ENCODE measurements around the gene HTR3B.
"Not testable (repeated sequence)": the region's sequence is repeated elsewhere in the genome, so short reads cannot be mapped to it uniquely, and the experiment has no call there.

HTR3B gene, protein sequence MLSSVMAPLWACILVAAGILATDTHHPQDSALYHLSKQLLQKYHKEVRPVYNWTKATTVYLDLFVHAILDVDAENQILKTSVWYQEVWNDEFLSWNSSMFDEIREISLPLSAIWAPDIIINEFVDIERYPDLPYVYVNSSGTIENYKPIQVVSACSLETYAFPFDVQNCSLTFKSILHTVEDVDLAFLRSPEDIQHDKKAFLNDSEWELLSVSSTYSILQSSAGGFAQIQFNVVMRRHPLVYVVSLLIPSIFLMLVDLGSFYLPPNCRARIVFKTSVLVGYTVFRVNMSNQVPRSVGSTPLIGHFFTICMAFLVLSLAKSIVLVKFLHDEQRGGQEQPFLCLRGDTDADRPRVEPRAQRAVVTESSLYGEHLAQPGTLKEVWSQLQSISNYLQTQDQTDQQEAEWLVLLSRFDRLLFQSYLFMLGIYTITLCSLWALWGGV

GRCh38 chr11:113904379-113905101 lies at the start of gene HTR3B:
Gene HTR3B (plus strand): TSS chr11:113904796. CDS start chr11:113904934, 138 bp downstream.
- DNase-seq (ENCODE audit: low read depth in 1 of 2, low spot score in 1 of 2), result no peak

- no peak for DNase-seq (ENCODE audit: low read depth in 1 of 2, low spot score in 1 of 2)
Observed at GRCh38 chr11:113855803-113856202, 48.8 kb upstream of the HTR3B start.

DNA sequence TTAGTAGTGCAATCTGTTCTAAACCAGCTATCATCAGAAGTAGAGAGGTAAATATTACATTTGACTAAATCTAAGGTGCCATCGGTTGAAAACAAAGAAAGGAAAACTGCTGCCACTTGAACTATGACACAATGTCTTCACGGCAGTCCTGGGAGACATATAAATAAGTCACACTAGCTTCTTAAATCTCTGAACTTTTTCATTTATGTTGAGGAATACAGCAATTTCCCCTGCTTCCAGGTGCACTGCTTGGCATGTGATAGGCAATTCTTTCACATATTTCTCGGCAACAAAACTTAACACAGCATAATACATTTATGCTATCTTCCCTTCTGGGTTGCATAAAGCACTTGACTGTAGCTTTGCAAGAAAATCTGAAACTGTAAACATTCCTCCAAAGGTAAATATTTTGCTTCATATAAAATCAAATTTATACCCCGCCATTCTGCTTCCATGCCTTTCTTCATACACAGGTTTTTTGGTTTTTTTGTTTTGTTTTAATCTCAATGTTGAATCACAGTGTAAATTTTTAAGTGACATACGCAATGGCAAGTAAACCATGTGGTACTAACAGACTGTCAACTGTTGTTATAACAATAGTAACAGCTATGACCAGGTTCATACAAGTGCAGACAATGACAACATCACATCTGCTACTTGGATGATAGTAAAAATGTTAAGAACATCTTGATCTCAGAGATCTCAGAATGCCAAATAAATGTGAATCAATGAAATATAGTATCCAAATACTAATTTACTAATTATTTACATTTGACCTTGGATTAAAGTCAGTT lies 47.4 kb upstream of the HTR3B start:
- DNase-seq (ENCODE audit: low read depth in 1 of 2, low spot score in 1 of 2), result no peak

GRCh38 chr11:113859665-113860064 lies 44.9 kb upstream of the HTR3B start:
- DNase-seq (ENCODE audit: low read depth in 1 of 2, low spot score in 1 of 2), result no peak

- no peak for DNase-seq (ENCODE audit: low read depth in 1 of 2, low spot score in 1 of 2)
Observed at GRCh38 chr11:113862435-113862834, 42.2 kb upstream of the HTR3B start.

DNA sequence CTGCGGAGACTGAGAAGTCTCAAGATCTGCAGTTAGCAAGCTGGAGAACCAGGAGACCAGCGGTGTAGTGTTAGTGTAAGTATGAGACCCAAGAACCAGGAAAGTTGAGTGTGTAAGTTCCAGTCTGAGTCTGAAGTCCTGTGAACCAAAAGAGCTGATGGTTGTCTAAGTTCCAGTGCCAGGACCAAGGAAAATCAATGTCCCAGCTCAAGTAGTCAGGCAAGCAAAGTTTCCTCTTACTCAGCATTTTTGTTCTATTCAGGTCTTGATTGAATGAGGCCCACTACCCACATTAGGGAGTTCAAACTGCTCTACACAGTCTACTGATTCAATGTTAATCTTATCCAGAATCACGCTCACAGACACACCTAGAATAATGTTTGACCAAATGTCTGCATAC lies 40.2 kb upstream of the HTR3B start:
- no peak for DNase-seq (ENCODE audit: low read depth in 1 of 2, low spot score in 1 of 2)

- DNase-seq (ENCODE audit: low read depth in 1 of 2, low spot score in 1 of 2), result no peak
Observed at GRCh38 chr11:113865873-113866272, 38.7 kb upstream of the HTR3B start.

DNA sequence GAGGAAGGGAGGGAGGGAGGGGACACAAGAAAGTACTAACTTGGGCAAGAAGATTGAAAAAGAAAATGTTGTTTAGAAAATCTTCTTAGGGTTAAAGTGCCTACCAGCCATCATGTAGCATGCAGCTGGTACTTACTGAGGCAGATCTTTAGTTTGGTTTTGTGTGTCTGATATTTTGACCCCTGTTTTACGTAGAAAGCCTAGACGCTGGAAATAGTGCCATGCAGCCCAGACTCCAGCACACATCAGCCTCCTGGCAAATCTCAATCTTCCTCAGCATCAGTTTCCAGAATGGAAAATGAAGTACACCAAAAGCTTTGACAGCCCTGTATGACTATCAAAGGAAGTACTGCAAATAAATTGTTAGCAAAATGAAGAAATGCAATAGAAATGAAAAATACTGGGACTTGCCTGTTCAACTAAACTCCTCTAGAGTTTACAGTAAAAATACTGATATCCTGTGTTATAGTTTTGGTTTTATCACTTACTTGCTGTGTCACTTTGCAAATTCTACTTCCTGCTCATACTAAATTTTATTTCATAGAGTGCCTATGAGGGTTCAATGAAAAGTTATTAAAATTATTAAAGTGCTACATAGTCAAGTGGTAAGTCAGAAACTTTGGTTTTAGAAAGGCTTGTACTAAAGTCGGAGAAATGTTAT lies 36.6 kb upstream of the HTR3B start:
- DNase-seq (ENCODE audit: low read depth in 1 of 2, low spot score in 1 of 2), result no peak

DNA sequence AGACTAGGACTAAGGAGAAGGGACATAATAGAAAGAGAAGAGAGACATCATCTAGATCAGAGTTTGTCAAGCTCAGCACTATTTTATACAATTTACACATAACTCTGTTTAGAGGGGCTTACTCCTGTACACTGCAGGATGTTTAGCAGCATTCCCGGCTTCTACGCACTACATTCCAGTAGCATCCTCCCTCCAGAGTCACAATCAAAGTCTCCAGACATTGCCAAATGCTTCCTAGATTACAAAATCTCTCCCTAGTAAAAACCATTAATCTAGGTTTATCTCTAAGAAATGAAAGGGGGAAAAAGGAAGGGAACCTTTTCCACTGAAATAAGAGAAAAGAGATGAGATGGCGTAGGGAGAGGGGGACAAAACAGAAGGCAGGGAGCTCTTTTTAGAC lies 33.3 kb upstream of the HTR3B start:
- DNase-seq (ENCODE audit: low read depth in 1 of 2, low spot score in 1 of 2), result no peak

DNA sequence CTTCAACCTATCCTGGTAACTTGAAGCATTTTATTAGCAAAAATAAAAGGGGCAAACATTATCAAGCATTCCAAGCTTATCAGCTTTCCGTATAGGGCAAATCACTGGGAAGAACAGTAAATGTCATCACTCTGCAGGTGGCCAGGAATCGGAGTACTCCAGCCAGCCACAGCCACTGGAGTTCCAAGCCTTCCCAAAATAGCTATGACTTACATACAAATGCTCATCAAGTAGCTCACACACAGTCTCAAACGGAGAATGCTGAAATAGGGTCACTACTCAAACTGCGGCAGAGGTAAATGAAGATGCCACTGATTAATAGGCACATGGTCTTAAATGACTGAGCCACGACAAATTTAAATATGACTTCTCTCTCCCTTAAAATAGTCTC lies 31.4 kb upstream of the HTR3B start:
- DNase-seq (ENCODE audit: low read depth in 1 of 2, low spot score in 1 of 2), result no peak

DNA sequence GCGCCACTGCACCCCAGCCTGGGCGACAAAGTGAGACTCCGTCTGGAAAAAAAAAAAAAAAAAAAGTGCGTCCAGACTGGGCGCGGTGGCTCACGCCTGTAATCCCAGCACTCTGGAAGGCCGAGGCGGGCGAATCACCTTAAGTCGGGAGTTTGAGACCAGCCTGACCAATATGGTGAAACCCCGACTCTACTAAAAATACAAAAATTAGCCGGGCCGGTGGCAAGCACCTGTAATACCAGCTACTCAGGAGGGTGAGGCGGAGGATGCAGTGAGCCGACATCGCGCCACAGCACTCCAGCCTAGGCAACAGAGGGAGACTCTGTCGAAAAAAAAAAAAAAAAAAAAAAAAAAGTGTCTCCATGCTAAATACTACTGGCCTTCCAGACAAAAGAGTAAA lies 30.5 kb upstream of the HTR3B start:
- no peak for DNase-seq (ENCODE audit: low read depth in 1 of 2, low spot score in 1 of 2)

- DNase-seq (ENCODE audit: low read depth in 1 of 2, low spot score in 1 of 2), result no peak
Observed at GRCh38 chr11:113874581-113875233, 29.9 kb upstream of the HTR3B start.

GRCh38 chr11:113875234-113876073 lies 29.1 kb upstream of the HTR3B start, which contains the start of gene USP28:
Gene USP28 (minus strand): TSS chr11:113875572. CDS start chr11:113875501, 71 bp downstream.
- peak; percentile 49 to 73 for DNase-seq (ENCODE audit: low read depth in 1 of 2, low spot score in 1 of 2)

DNA sequence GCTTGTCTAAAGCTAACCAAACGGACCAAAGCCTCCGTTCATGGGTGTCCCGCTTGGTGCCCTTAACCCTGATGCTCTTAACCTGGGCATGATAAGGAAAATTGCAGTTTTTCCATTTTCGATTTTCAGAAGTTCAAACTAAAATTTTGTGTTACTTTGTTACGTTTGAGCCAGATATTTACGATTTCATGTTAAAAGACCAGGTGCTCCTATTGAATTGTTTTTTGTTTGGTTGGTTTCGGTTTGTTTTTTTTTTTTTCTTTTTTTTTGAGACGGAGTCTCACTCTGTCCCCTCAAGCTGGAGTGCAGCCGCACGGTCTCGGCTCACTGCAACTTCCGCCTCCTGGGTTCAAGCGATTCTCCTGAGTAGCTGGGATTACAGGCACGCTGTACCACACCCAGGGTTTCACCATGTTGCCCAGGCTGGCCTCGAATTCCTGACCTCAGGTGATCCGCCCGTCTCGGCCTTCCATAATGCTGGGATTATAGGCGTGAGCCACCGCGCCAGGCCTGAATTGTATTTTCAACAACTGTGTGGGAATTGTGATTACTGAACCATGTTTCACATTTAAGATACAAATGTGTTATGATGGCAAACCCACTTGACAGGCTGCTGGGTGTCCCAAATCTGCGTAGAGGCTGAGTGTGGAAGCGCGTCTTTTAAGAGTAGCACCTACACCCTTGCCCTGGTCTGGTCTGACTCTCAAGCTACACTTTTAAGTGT lies 28.4 kb upstream of the HTR3B start:
- no peak for DNase-seq (ENCODE audit: low read depth in 1 of 2, low spot score in 1 of 2)

DNA sequence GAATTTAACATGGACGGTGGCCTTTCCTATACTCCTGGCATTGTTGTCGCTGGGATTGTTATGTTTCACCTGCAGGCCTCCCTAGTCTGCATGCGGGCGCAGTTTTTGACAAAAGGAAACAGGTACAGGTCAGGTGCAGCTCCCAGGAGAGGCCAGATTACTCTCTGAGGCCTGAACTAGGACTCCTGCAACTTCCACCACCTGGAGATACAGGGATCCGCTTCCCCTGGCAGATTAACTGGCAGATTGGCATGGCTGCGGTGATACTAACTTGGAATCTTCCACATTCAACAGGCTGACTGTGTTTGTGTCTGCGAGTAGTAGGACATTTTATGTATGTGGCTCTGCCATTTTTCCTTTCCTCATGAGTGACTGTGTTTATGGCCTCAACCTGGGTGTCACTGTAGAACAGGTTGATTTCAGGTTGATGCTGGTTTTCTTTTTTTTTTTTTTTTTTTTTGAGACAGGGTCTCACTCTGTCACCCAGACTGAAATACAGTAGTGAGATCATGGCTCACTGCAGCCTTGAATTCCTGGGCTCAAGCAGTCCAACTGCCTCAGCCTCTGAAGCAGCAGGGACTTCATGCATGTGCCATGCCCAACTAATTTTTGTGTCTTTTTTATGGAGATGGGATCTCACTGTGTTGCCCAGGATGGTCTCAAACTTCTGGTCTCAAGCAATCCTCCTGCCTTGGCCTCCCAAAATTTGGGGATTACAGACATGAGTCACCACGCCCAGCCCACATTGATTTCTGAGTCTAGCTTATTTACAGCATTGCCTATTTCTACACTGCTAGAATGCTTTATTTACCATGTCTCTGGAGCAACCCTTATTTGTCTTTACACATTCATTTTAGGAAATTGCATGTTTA lies 27.6 kb upstream of the HTR3B start:
- no peak for DNase-seq (ENCODE audit: low read depth in 1 of 2, low spot score in 1 of 2)

- DNase-seq (ENCODE audit: low read depth in 1 of 2, low spot score in 1 of 2), result no peak
Observed at GRCh38 chr11:113877670-113878055, 26.9 kb upstream of the HTR3B start.

- not testable (repeated sequence) for DNase-seq (ENCODE audit: low read depth in 1 of 2, low spot score in 1 of 2)
Observed at GRCh38 chr11:113879446-113879845, 25.1 kb upstream of the HTR3B start.

GRCh38 chr11:113880971-113881370 lies 23.6 kb upstream of the HTR3B start:
- no peak for DNase-seq (ENCODE audit: low read depth in 1 of 2, low spot score in 1 of 2)

Data from activated T-helper 1 cell treated with anti-CD3 and anti-CD28 coated beads, Interleukin-2, amount 50 U/mL, for 16 hours (primary cell).